GM10266 (cell line): Measurements from ENCODE around the gene IKZF1.

Source experiments
- DNase-seq: peaks from one replicate; pipeline ENCODE4 v3.0.0; 2012; ENCODE audit errors: extremely low spot score
- TF ChIP-seq, protein P1 (sequence below): IDR thresholded peaks from 2 replicates; pipeline ENCODE4 v1.5.1; 2012; ENCODE audit warnings: mild to moderate bottlenecking, low read depth; ENCODE audit not compliant: control insufficient read depth, insufficient read depth; ENCODE audit errors: missing control alignments

Gene IKZF1

DNA sequence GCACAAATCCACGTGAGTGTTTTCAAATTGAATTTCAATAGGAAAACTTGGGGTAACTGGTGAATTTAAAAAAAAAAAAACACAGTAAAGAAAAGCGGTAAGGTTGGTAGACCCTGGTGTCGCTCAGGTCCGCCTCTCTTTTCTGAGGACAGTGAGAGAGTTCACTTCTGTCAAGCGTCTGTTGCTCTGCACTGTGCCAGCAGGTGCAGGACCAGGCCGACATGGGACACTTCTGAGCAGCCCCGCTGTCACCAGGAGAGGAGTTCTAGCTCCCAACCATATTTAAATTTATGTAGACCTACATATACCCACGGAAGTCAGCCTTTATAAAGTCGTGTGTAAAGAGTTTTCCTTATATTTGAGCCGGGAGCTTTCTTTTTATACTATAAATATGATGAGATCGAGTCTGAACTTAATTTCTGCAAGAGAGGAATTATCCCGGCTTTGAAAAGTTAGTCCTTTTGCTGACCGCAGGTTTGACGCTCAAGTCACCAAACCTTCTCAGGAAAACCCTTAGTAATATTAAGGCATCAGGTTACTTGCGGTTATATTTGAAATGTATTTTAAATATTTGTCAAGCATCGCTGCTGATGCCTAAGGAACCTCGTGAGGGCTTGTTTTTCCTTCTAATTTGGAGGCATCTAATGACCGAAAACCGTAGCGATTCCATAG is 531 bp downstream of the IKZF1 start:
- TF ChIP-seq, protein P1, sequence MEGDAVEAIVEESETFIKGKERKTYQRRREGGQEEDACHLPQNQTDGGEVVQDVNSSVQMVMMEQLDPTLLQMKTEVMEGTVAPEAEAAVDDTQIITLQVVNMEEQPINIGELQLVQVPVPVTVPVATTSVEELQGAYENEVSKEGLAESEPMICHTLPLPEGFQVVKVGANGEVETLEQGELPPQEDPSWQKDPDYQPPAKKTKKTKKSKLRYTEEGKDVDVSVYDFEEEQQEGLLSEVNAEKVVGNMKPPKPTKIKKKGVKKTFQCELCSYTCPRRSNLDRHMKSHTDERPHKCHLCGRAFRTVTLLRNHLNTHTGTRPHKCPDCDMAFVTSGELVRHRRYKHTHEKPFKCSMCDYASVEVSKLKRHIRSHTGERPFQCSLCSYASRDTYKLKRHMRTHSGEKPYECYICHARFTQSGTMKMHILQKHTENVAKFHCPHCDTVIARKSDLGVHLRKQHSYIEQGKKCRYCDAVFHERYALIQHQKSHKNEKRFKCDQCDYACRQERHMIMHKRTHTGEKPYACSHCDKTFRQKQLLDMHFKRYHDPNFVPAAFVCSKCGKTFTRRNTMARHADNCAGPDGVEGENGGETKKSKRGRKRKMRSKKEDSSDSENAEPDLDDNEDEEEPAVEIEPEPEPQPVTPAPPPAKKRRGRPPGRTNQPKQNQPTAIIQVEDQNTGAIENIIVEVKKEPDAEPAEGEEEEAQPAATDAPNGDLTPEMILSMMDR, result no peak
- DNase-seq, result peak; percentile 64

- TF ChIP-seq, protein P1, result no peak
- no peak for DNase-seq
Measured at GRCh38 chr7:50305583-50306493, 1.3 kb downstream of the IKZF1 start.

- no peak for DNase-seq
- TF ChIP-seq, protein P1, result no peak
Measured at GRCh38 chr7:50306494-50307367, 2.2 kb downstream of the IKZF1 start.

GRCh38 chr7:50307368-50308032 is 3.0 kb downstream of the IKZF1 start:
- TF ChIP-seq, protein P1, result no peak
- peak; percentile 48 for DNase-seq

GRCh38 chr7:50308203-50308531 is 3.7 kb downstream of the IKZF1 start:
- no peak for DNase-seq
- TF ChIP-seq, protein P1, result no peak

DNA sequence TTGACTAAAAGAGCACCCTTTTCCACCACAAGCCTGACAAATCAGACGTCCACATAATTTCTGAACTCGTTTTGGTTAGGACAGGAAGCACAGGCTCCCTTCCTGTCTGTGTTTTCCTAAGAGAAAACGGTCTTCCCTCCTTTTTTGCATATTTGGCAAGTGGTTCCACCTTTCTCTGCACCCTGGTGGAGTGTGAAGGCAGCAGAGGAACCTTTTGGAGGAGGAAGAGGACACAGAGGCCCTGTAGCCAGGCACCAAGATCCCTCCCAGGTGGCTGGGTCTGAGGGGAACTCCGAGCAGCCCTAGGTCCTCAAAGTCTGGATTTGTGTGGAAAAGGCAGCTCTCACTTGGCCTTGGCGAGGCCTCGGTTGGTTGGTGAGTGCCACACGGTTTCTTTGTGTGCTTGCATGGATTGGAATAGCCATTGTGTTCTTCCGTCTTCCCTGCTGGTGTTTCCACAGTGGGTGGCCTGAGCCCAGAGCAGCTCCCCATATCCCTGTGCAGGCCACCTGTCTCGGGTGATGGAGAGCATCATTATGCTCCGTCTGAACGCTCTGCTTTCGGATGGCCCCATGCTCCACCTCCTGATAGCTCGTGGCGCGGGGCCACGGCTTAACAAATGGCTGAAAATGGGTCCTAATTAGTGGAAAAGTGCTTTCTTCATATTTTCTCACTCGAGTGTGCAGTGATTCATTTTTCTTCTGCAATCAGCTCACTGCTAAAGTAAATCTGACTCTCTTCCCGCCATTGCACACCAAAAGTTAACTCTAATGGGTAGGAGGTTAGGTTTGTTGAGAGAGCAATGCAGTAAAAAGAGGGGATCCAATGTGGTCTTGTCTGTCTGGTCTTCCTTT is 4.2 kb downstream of the IKZF1 start:
- TF ChIP-seq, protein P1, result no peak
- DNase-seq, result no peak
